K562 (cell line): ENCODE data around the gene KRIT1. TPM values are rescaled to one million over a fixed set of nuclear protein-coding genes. Genes with fewer than 3 reads are reported as not detected.

Source experiments
- ATAC-seq: fragments of 200-7000 bp; cut with Tn5 transposase; 3 replicates; pipeline ENCODE4 v1.9.1; 2020; ENCODE audit warnings: moderate library complexity
- BruUV-seq: library from RNA; stranded (reverse); fragments of 400-500 nt; replicated peaks from 2 replicates; lab custom pipeline; 2021; lab: Mats Ljungman, UMichigan
- CTCF ChIA-PET: fragments of 300-600 bp; formaldehyde crosslinking; extraction: SDS; loops from one replicate; lab custom pipeline; 2021; ENCODE audit warnings: low intra/inter-chr PET ratio; lab: Yijun Ruan, JAX
- POLR2A ChIA-PET: fragments of 300-600, 350-650 bp; sonication (Branson Sonifier 250); formaldehyde crosslinking; extraction: SDS; loops from one replicate; lab custom pipeline; 2021; ENCODE audit warnings: antibody characterized with exemption, inconsistent platforms; lab: Yijun Ruan, JAX
- DNase-seq, 4 experiments: peaks; one replicate each; pipeline versions ENCODE4 v3.0.0 to v3.0.0-alpha.2; 2011 to 2018; ENCODE audit warnings: low spot score in 3 of 4, mixed read lengths in 3 of 4; ENCODE audit errors: extremely low read depth in 1 of 4
- FAIRE-seq: peaks from 2 replicates; lab custom pipeline; 2011; peaks lifted over from hg19 to GRCh38; lab: Jason Lieb, UNC
- H2AFZ ChIP-seq: 2 replicates; pipeline ENCODE4 v1.6.0; 2011; ENCODE audit warnings: low read depth, low read length, control low read depth, inconsistent platforms
- H3K27ac ChIP-seq: fragments of 200-600 bp; 3 replicates; pipeline ENCODE4 v1.8.0; 2011; ENCODE audit warnings: low read depth, mild to moderate bottlenecking, control low read depth, inconsistent platforms, low read length, moderate library complexity, mixed read lengths; ENCODE audit errors: extremely low read depth
- H3K27me3 ChIP-seq, 2 experiments: fragments of 300-600 bp in 1 of 2; 2 replicates in 1 of 2; 3 replicates in 1 of 2; pipeline versions ENCODE4 v1.6.0 to v1.8.0; 2011; ENCODE audit warnings: inconsistent platforms in 2 of 2, low read length in 2 of 2, mild to moderate bottlenecking in 1 of 2, mixed read lengths in 1 of 2, moderate library complexity in 1 of 2; ENCODE audit not compliant: control insufficient read depth in 2 of 2, insufficient read depth in 2 of 2
- H3K36me3 ChIP-seq: fragments of 300-600 bp; 3 replicates; pipeline ENCODE4 v1.8.0; 2011; ENCODE audit warnings: mild to moderate bottlenecking, low read length, inconsistent platforms; ENCODE audit not compliant: control insufficient read depth, insufficient read depth
- H3K4me1 ChIP-seq, 2 experiments: fragments of 200-600 bp in 1 of 2; replicated peaks in 1 of 2; 2 replicates in 1 of 2; 3 replicates in 1 of 2; pipeline versions ENCODE4 v1.5.1 to v1.8.0; 2011; ENCODE audit warnings: inconsistent platforms in 2 of 2, low read length in 2 of 2, mild to moderate bottlenecking in 1 of 2, mixed read lengths in 1 of 2, moderate library complexity in 1 of 2; ENCODE audit not compliant: control insufficient read depth in 2 of 2, insufficient read depth in 2 of 2
- H3K4me2 ChIP-seq: 2 replicates; pipeline ENCODE4 v1.6.1; 2011; ENCODE audit warnings: low read length, control low read depth, inconsistent platforms, mixed read lengths; ENCODE audit not compliant: insufficient read depth
- H3K4me3 ChIP-seq: fragments of 200-600 bp; sonication (generic), shearing (Covaris generic); 2 replicates; pipeline ENCODE4 v1.5.1; 2016; ENCODE audit warnings: control low read depth, inconsistent platforms
- H3K79me2 ChIP-seq: fragments of 200-600 bp; 3 replicates; pipeline ENCODE4 v1.8.0; 2011; ENCODE audit warnings: low read length, inconsistent platforms; ENCODE audit not compliant: control insufficient read depth, insufficient read depth
- H3K9ac ChIP-seq, 2 experiments: 2 replicates each; pipeline versions ENCODE4 v1.6.0 to v1.6.1; 2011; ENCODE audit warnings: low read depth in 2 of 2, low read length in 2 of 2, control low read depth in 1 of 2, inconsistent platforms in 1 of 2, mild to moderate bottlenecking in 1 of 2, mixed read lengths in 1 of 2; ENCODE audit not compliant: insufficient read depth in 1 of 2
- H3K9me1 ChIP-seq: one replicate; pipeline ENCODE4 v1.6.0; 2011; ENCODE audit warnings: inconsistent platforms, mild to moderate bottlenecking, low read length, moderate library complexity; ENCODE audit not compliant: control insufficient read depth, insufficient read depth
- H3K9me3 ChIP-seq: replicated peaks from 2 replicates; pipeline ENCODE4 v1.5.1; 2011; ENCODE audit warnings: low read depth, low read length, inconsistent platforms; ENCODE audit not compliant: control insufficient read depth, insufficient read depth
- H4K20me1 ChIP-seq: replicated peaks from 2 replicates; pipeline ENCODE4 v1.6.1; 2011; ENCODE audit warnings: low read length, inconsistent platforms, mixed read lengths; ENCODE audit not compliant: control insufficient read depth, insufficient read depth
- CAMTA2 ChIP-seq: fragments of 250-450 bp; sonication (Bioruptor Pico); conservative IDR thresholded peaks from 2 replicates; pipeline ENCODE4 v1.5.1; 2022
- DDX20 ChIP-seq: fragments of 450-650 bp; IDR thresholded peaks from 2 replicates; pipeline ENCODE4 v1.6.1; 2016; ENCODE audit warnings: missing genetic modification characterization, low read depth, mild to moderate bottlenecking, missing compliant biosample characterization, moderate library complexity
- FOS ChIP-seq: IDR thresholded peaks from 3 replicates; pipeline ENCODE4 v1.6.1; 2011; ENCODE audit not compliant: insufficient read length; ENCODE audit errors: extremely low read depth
- GABPB2 ChIP-seq: fragments of 250-450 bp; sonication (Bioruptor Pico); conservative IDR thresholded peaks from 2 replicates; pipeline ENCODE4 v1.5.1; 2021; ENCODE audit warnings: mild to moderate bottlenecking
- HOXB6 ChIP-seq: fragments of 250-450 bp; sonication (Bioruptor Pico); IDR thresholded peaks from 2 replicates; pipeline ENCODE4 v1.5.1; 2022; ENCODE audit warnings: mild to moderate bottlenecking, borderline replicate concordance
- KLF10 ChIP-seq: fragments of 250-450 bp; sonication (Bioruptor Pico); IDR thresholded peaks from 2 replicates; pipeline ENCODE4 v1.6.1; 2021; ENCODE audit warnings: matching md5 sums
- MYBL2 ChIP-seq, 2 experiments: fragments of 450-650 bp in 1 of 2; sonication (generic) in 1 of 2; formaldehyde crosslinking in 1 of 2; IDR thresholded peaks; 2 replicates each; pipeline versions ENCODE4 v1.6.1 to v1.8.1; 2017 to 2022; ENCODE audit warnings: borderline replicate concordance in 1 of 2, inconsistent platforms in 1 of 2, low read depth in 1 of 2, mild to moderate bottlenecking in 1 of 2, missing genetic modification reagents in 1 of 2, moderate library complexity in 1 of 2
- NFIX ChIP-seq: fragments of 250-450 bp; sonication (Bioruptor Pico); IDR thresholded peaks from 2 replicates; pipeline ENCODE4 v1.4.0; 2020; ENCODE audit warnings: low read depth, mild to moderate bottlenecking, moderate library complexity
- NUFIP1 ChIP-seq: fragments of 450-650 bp; IDR thresholded peaks from 2 replicates; pipeline ENCODE4 v1.6.1; 2018; ENCODE audit not compliant: partially characterized antibody
- PHB ChIP-seq: fragments of 250-450 bp; sonication (Bioruptor Pico); IDR thresholded peaks from 2 replicates; pipeline ENCODE4 v1.5.0; 2021
- POLR2B ChIP-seq: fragments of 450-650 bp; IDR thresholded peaks from 2 replicates; pipeline ENCODE4 v1.6.1; 2018; ENCODE audit warnings: low read depth; ENCODE audit not compliant: partially characterized antibody
- THRA ChIP-seq: fragments of 450-650 bp; IDR thresholded peaks from 2 replicates; pipeline ENCODE4 v1.6.1; 2017; ENCODE audit warnings: mild to moderate bottlenecking, moderate library complexity
- U2AF2 ChIP-seq: fragments of 200-400 bp; formaldehyde crosslinking; optimal IDR thresholded peaks from 2 replicates; pipeline ENCODE3; 2017; ENCODE audit warnings: low read depth, mild to moderate bottlenecking, low read length
- XRCC5 ChIP-seq: fragments of 200-400 bp; formaldehyde crosslinking; IDR thresholded peaks from 2 replicates; pipeline ENCODE4 v1.6.1; 2017; ENCODE audit warnings: low read depth, mild to moderate bottlenecking, low read length
- ZNF212 ChIP-seq: fragments of 450-650 bp; formaldehyde crosslinking; IDR thresholded peaks from 2 replicates; pipeline ENCODE4 v1.4.0; 2020; ENCODE audit warnings: mild to moderate bottlenecking
- ZNF408 ChIP-seq: fragments of 250-450 bp; sonication (Bioruptor Pico); IDR thresholded peaks from 2 replicates; pipeline ENCODE4 v1.4.0; 2020; ENCODE audit warnings: low read depth, mild to moderate bottlenecking, moderate library complexity
- ZNF561 ChIP-seq: fragments of 450-650 bp; formaldehyde crosslinking; conservative IDR thresholded peaks from 2 replicates; pipeline ENCODE4 v1.4.0; 2020; ENCODE audit warnings: mild to moderate bottlenecking, moderate library complexity
- ZSCAN32 ChIP-seq: fragments of 450-650 bp; formaldehyde crosslinking; IDR thresholded peaks from 2 replicates; pipeline ENCODE4 v1.4.0; 2020; ENCODE audit warnings: mild to moderate bottlenecking, moderate library complexity
- WGBS: fragments of 100-300 bp; shearing (Covaris generic); methylation state at CpG from one replicate; pipeline ENCODE4 v1.1.6; 2016; ENCODE audit warnings: low coverage, mixed read lengths; ENCODE audit not compliant: insufficient coverage; ENCODE audit errors: missing lambda C conversion rate; 5-methylcytosine and 5-hydroxymethylcytosine counted together
- in situ Hi-C: fragments of 300-500 bp; cut with MboI; formaldehyde crosslinking; loops from 4 replicates; pipeline ENCODE4 v1.15.0; 2018; ENCODE audit warnings: inconsistent platforms, mixed read lengths
- intact Hi-C: fragments of 100-400 bp; cut with micrococcal nuclease; formaldehyde crosslinking; loops from 2 replicates; pipeline ENCODE4 v1.14.2; 2022
- polyA plus RNA-seq, 8 experiments: library from polyadenylated mRNA; depleted of rRNA in 4 of 8; stranded (reverse) in 5 of 8; unstranded in 3 of 8; fragments of >200 nt; fragmentation: Nextera tagmentation in 2 of 8; fragmentation: Illumina TruSeq in 1 of 8; extraction: Ambion mirVana in 2 of 8; extraction: Trizol in 1 of 8; gene quantifications; 2 replicates each; pipeline versions ENCODE4 v1.2.1 to v1.2.3, GENCODE V29; 2011 to 2014; ENCODE audit warnings: inconsistent platforms in 1 of 8, missing spikeins in 1 of 8
- total RNA-seq, 7 experiments: library from RNA; depleted of rRNA in 6 of 7; stranded (reverse); fragments of >200 nt in 6 of 7; fragmentation: Illumina TruSeq in 2 of 7; extraction: Trizol in 2 of 7; gene quantifications; 2 replicates each; pipeline versions ENCODE4 v1.2.1 to v1.2.3, GENCODE V29; 2011 to 2021; ENCODE audit warnings: low replicate concordance in 1 of 7

Gene KRIT1
- total and polyA plus RNA-seq, 9 of the 15 experiments (the other 6 are each of a cell fraction or from before 2014, with no cell fraction given): 21.5 to 81.4 (median 55.9) TPM

DNA sequence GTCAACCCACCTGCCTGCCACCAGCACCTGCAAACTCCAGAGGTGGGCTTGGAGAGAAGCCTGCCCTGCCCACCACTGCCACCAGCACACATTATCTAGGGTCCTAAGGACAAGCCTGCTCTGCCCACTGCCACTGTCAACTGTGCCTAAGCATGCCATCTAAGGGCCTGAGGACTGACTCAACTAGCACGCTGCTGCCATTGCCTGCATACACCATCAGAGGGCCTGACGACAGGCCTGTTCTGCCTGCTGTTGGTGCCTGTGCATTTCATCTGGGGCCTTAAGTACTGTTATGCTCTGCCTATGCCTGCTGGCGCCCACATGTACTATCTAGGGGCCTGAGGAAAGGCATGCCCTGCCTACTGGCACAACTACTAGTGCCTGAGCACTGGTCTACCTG lies 39.7 kb downstream of the KRIT1 start:
- 97% methylated on average over 3 of the region's 3 CpGs for WGBS
- POLR2A ChIA-PET: interaction anchor here (0.6 kb wide), 1 partner anchor 241 kb away, joined by 3 read pairs; the partner anchor contains the start of gene GATAD1
- in situ Hi-C loops: no loop called here
- no peak for TF ChIP-seq CAMTA2 (CRISPR knock-in tag)
- no peak for TF ChIP-seq ZNF212 (CRISPR knock-in tag)
- no peak for TF ChIP-seq GABPB2 (CRISPR knock-in tag)
- TF ChIP-seq HOXB6: no peak
- no peak for TF ChIP-seq ZNF561 (CRISPR knock-in tag)
- no peak for TF ChIP-seq FOS
- no peak for TF ChIP-seq POLR2B
- TF ChIP-seq U2AF2: no peak
- TF ChIP-seq KLF10 (CRISPR knock-in tag): no peak
- no peak for TF ChIP-seq MYBL2 (IDR thresholded peaks at IDR 0.05; ENCODE audit: low read depth)
- TF ChIP-seq MYBL2 (CRISPR knock-in tag; IDR thresholded peaks at IDR 0.05; ENCODE audit: borderline replicate concordance): no peak
- TF ChIP-seq DDX20 (tag): no peak
- TF ChIP-seq PHB (CRISPR knock-in tag): no peak
- no peak for TF ChIP-seq THRA
- TF ChIP-seq XRCC5: no peak
- no peak for TF ChIP-seq NUFIP1
- TF ChIP-seq ZSCAN32 (CRISPR knock-in tag): no peak
- no peak for TF ChIP-seq NFIX (CRISPR knock-in tag)
- no peak for TF ChIP-seq ZNF408 (CRISPR knock-in tag)
- intact Hi-C loops: no loop called here
- CTCF ChIA-PET: no interaction called here
- Histone ChIP-seq H2AFZ (no peak overlapping the region), H4K20me1 (no peaks in the 10 kb centered on the region), H3K27ac (no peak overlapping the region), H3K4me1 (no peaks in the 10 kb centered on the region), H3K27me3 (no peaks in the 10 kb centered on the region), H3K9ac (no peak overlapping the region; a peak in 1 of 4 replicates), H3K36me3 (peaks cover 87% of the 10 kb centered on the region), H3K9me3 (peaks cover 8% of the 10 kb centered on the region), H3K9me1 (no peaks in the 10 kb centered on the region), H3K79me2 (peaks cover 12% of the 10 kb centered on the region; the same call in 1 of the 3 replicates), H3K4me3 (no peak overlapping the region), H3K4me2 (no peak overlapping the region)
- BruUV-seq: no TSS peak
- FAIRE-seq (no peak), ATAC-seq (no peak), DNase-seq (no peak)
